NOMO-1 (cell line): ENCODE data around the gene CADM1.
"Not testable (repeated sequence)": the region's sequence is repeated elsewhere in the genome, so short reads cannot be mapped to it uniquely, and the experiment has no call there.

ENCODE experiments used
- DNase-seq, 2 experiments: peaks; one replicate each; lab custom pipeline; 2025; ENCODE audit not compliant: unreplicated experiment in 2 of 2; lab: John Stamatoyannopoulos, UW

Gene CADM1

DNA sequence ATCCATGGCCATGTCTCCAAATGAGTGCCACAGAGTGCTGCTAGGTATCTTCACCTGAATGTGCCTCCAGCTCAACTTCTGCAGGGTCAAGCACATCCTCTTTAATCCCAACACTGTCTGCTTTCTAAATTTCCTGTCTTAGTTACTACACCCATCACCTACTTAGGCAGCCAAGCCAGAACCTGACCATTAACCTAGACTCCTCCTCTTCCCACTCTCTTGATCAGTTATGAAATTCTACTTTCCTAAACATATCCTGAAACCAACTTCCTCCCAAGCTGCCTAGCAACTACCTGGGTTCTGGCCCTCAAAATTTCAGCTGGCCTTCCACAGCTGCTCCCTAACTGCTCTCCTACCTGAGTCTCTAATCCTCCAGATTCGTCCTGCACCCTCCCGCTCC lies 22.7 kb downstream of the CADM1 start:
- DNase-seq = peak in 1 of 2 experiments; percentile 28

GRCh38 chr11:115480611-115481010 lies 23.6 kb downstream of the CADM1 start:
- DNase-seq = no peak

GRCh38 chr11:115477410-115477809 lies 26.8 kb downstream of the CADM1 start:
- no peak for DNase-seq

- no peak for DNase-seq
These were observed 27.5 kb downstream of the CADM1 start for GRCh38 chr11:115476463-115477286.

DNA sequence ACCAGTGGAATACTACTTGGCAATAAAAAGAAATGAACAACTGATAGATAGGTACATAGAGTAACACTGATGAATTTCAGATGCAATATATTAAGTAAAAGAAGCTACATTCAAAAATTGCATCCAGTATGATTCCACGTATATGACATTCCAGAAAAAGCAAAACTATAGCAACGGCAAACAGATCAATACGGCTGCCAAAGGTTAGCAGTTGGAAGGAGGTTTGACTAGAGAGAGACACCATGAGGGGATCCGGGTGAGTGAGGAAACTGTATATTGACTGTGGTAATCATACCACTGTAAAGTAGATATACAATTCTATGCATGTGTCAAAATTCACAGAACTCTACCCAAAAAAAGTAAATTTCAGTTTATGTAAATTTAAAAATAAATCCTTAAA lies 28.7 kb downstream of the CADM1 start:
- DNase-seq = no peak

DNA sequence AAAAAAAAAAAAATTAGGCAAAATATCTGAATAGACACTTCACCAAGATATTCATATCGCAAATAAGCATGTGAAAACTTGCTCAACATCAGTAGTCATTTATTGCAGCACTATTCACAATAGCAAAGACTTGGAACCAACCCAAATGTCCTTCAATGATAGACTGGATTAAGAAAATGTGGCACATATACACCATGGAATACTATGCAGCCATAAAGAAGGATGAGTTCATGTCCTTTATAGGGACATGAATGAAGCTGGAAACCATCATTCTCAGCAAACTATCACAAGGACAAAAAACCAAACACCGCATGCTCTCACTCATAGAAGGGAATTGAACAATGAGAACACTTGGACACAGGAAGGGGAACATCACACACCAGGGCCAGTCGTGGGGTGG lies 29.9 kb downstream of the CADM1 start:
- not testable (repeated sequence) for DNase-seq

DNA sequence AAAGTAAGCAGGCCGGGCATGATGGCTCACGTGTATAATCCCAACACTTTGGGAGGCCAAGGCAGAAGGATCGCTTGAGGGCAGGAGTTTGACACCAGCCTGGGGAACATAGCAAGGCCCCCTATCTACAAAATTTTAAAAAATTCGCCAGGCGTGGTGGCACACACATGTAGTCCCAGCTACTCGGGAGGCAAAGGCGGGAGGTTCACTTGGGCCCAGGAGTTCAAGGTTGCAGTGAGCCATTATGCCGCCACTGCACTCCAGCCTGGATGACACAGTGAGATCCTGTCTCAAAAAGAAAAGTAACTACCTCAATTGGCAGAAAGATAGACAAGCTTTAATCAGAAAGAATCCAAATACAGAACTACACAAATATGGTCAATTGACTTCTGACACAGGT lies 31.0 kb downstream of the CADM1 start:
- DNase-seq = no peak

DNA sequence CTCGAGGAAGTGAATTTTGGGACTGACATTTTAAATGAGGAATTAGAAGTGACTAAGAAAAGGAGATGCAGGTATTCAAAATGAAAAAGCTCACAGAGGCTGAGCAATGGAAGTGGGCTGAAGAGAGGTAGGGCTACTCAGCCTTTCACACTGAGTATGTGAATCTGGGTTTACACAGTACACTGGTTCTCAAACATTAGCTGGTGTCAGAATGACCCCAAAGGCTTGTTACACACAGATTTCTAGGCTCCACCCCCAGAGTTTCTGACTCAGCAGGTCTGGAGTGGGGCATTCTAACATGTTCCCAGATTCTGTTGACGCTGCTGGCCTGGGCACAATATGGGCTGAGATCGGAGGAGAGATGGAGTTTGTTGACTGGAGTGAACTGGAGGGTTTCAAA lies 32.8 kb downstream of the CADM1 start:
- peak; percentile 38 to 65 for DNase-seq

DNA sequence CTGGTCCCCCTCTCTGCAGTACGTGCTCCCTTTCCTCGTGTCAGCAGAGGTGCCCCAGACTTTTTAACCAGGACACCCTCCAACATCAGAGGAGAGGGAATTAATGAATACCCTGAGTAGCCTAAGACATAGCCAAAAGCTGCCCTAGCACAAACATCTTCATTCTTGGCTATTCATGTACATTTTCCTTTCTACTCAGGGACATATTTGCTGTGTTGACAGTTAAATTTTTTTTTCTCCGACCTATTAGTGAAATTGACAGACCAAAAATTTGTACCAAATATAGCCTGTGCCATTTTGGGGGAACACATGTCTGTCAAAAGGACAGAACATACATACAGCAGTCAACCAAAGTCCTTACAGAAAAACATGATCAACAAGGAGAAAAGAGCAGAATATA lies 33.3 kb downstream of the CADM1 start:
- no peak for DNase-seq

DNA sequence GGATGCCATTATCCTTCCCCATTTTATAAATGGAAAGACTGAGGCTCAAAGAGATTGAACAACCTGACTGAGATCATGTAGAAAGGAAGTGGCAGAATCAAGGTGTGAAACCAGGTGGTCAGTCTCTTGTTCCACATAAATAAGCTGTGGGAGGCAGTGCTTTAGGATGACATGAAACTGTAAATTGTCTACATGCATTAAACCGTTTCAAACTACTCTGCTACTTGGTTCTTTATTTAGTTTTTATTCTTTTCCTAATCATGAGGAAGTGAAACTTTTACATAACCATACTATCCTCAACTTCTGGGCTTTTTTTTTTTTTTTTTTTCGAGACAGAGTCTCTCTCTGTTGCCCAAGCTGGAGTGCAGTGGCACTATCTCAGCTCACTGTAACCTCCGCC lies 34.9 kb downstream of the CADM1 start:
- peak in 1 of 2 experiments; percentile 81 for DNase-seq

DNA sequence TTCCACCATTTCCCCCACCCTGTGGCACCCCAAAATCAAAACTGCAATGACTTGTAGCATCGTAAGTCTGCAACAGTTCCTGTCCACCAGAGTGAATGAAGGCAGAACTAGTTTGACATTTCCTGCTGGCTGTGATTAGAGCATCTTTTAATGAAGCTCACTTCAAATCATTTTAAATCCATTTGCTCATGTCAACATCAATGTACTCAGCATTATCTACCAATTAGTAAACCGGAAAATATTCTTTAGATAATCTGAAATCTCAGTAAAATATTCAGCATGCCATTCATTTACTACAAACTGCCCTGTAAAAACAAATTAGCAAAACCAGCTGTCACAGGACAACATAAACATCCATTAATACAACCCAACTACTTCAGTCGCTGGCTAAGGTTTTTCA lies 38.1 kb downstream of the CADM1 start:
- no peak for DNase-seq

- no peak for DNase-seq
These were observed 39.9 kb downstream of the CADM1 start for GRCh38 chr11:115464269-115464668.

GRCh38 chr11:115463606-115464005 lies 40.6 kb downstream of the CADM1 start:
- DNase-seq = no peak

GRCh38 chr11:115462757-115463156 lies 41.5 kb downstream of the CADM1 start:
- no peak for DNase-seq

GRCh38 chr11:115462004-115462541 lies 42.1 kb downstream of the CADM1 start:
- no peak for DNase-seq

DNA sequence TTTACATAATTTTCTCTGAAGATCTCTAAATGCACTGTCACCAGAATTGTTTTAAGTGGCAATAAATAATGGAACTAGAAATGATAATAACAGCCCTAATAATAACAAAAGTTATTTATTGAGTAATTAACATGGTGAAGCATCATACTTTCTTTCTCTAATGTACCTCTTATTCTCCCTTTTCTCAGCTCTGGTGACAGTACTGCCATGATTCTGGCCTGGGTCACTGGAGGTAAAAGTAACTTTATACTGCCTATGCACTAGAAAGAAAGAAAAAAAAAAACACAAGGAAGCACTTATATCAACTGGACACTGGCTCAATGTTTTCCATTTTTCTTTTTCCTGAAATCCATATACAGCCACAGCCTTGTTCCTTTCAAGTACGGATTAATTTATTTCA lies 43.7 kb downstream of the CADM1 start:
- no peak for DNase-seq

DNA sequence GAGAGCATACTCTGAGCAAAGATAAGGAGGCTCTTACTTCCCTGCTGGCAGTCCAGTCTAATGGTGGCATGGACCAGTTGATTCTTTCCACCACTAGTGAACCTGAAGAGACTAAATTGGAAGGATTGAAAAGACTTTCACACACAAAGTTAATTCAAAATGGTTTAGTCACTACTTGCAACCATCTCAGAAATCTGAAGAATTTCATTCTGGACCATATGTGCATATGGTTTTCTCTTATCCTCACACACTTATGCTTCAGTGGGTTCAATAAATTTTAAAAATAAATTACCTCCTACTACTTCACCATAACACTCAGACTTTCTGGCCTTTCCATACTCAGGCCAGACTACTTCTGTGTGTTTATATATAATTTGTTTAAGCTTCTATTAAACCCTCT lies 44.7 kb downstream of the CADM1 start:
- no peak for DNase-seq

DNA sequence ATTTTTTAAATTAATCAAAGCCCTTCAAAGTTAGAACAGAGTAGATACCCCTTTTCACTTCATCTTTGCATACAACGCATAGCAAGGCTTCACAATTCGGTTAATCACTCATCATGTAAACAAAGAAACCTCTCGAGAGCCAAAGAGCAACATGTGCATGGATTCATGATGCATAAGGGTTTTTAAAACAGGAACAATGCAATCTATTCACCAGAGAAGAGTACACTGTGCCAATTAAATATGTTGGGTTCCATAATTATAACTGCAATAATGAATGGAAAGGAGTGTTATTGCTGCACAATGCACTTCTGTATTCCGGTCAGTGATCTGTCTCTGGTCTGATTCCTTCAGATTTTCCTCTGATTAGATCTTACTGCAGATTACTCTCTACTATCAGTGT lies 45.3 kb downstream of the CADM1 start:
- DNase-seq = no peak

GRCh38 chr11:115456019-115456418 lies 48.2 kb downstream of the CADM1 start:
- no peak for DNase-seq

GRCh38 chr11:115455613-115456012 lies 48.6 kb downstream of the CADM1 start:
- DNase-seq = no peak

GRCh38 chr11:115454525-115454924 lies 49.7 kb downstream of the CADM1 start:
- no peak for DNase-seq

GRCh38 chr11:115453693-115454490 lies 50.3 kb downstream of the CADM1 start:
- DNase-seq = peak in 1 of 2 experiments; percentile 8
